ENCODE results near the gene CHRNE.

- TF ChIP-seq CTCF (optimal IDR thresholded peaks at IDR 0.05 in 1 of 3, IDR thresholded peaks at IDR 0.05 in 1 of 3, conservative IDR thresholded peaks at IDR 0.05 in 1 of 3; ENCODE audit: extremely low read depth in 1 of 3, insufficient read depth in 2 of 3, low read length in 3 of 3) (no peak), EZH2 (IDR thresholded peaks at IDR 0.05; ENCODE audit: low read length) (no peak)
These were observed 34.7 kb upstream of the CHRNE start for GRCh38 chr17:4937553-4937952.

Data from keratinocyte (primary cell).